IMR-90 (cell line): ENCODE data around the gene MMP10. TPM values are rescaled to one million over a fixed set of nuclear protein-coding genes. Genes with fewer than 3 reads are reported as not detected.

Experiments
- ATAC-seq: fragments of 200-7000 bp; cut with Tn5 transposase; 2 replicates; pipeline ENCODE4 v1.9.1; 2020; ENCODE audit warnings: low read depth, mild to moderate bottlenecking, moderate library complexity
- BruUV-seq: library from RNA; stranded (reverse); fragments of 400-500 nt; replicated peaks from 2 replicates; lab custom pipeline; 2021; lab: Mats Ljungman, UMichigan
- CTCF ChIA-PET: fragments of 300-600 bp; formaldehyde crosslinking; extraction: SDS; loops from one replicate; lab custom pipeline; 2021; ENCODE audit warnings: antibody characterized with exemption; lab: Yijun Ruan, JAX
- POLR2A ChIA-PET: fragments of 300-600 bp; sonication (Branson Sonifier 250); formaldehyde crosslinking; loops from one replicate; lab custom pipeline; 2022; ENCODE audit warnings: antibody characterized with exemption; ENCODE audit not compliant: unreplicated experiment; lab: Charles Lee
- DNase-seq: peaks from one replicate; pipeline ENCODE4 v3.0.0; 2013
- H2AFZ ChIP-seq: replicated peaks from 2 replicates; pipeline ENCODE3; 2013; ENCODE audit warnings: low read length, mild to moderate bottlenecking; ENCODE audit not compliant: poor library complexity
- H2AK5ac ChIP-seq: 2 replicates; pipeline ENCODE4 v1.6.1; 2013; ENCODE audit warnings: low read depth, low read length, inconsistent platforms
- H2AK9ac ChIP-seq: replicated peaks from 2 replicates; pipeline ENCODE3; 2013; ENCODE audit warnings: mild to moderate bottlenecking, low read depth, low read length, moderate library complexity; ENCODE audit not compliant: poor library complexity
- H2BK120ac ChIP-seq: 2 replicates; pipeline ENCODE4 v1.6.1; 2013; ENCODE audit warnings: low read depth, low read length, inconsistent platforms
- H2BK15ac ChIP-seq: 3 replicates; pipeline ENCODE4 v1.6.1; 2013; ENCODE audit warnings: low read depth, low read length, inconsistent platforms
- H2BK20ac ChIP-seq: 2 replicates; pipeline ENCODE4 v1.6.1; 2013; ENCODE audit warnings: low read depth, mild to moderate bottlenecking, inconsistent platforms, low read length, moderate library complexity
- H2BK5ac ChIP-seq: 2 replicates; pipeline ENCODE4 v1.6.1; 2013; ENCODE audit warnings: mild to moderate bottlenecking, low read depth, low read length, inconsistent platforms; ENCODE audit not compliant: poor library complexity, severe bottlenecking
- H3K14ac ChIP-seq: replicated peaks from 2 replicates; pipeline ENCODE4 v1.6.1; 2013; ENCODE audit warnings: low read depth, low read length, inconsistent platforms
- H3K18ac ChIP-seq: 2 replicates; pipeline ENCODE4 v1.6.1; 2013; ENCODE audit warnings: low read depth, low read length, control low read depth
- H3K23ac ChIP-seq: 2 replicates; pipeline ENCODE4 v1.6.1; 2013; ENCODE audit warnings: low read depth, low read length, inconsistent platforms
- H3K27ac ChIP-seq: 2 replicates; pipeline ENCODE4 v1.5.1; 2013; ENCODE audit warnings: mild to moderate bottlenecking, control low read depth, low read length; ENCODE audit not compliant: insufficient read depth
- H3K27me3 ChIP-seq: 2 replicates; pipeline ENCODE4 v1.6.1; 2013; ENCODE audit warnings: low read length; ENCODE audit not compliant: control insufficient read depth, insufficient read depth
- H3K36me3 ChIP-seq: 2 replicates; pipeline ENCODE4 v1.6.1; 2013; ENCODE audit warnings: low read length, mixed read lengths; ENCODE audit not compliant: control insufficient read depth, insufficient read depth
- H3K4ac ChIP-seq: 2 replicates; pipeline ENCODE4 v1.6.1; 2013; ENCODE audit warnings: low read depth, low read length, inconsistent platforms
- H3K4me1 ChIP-seq: 2 replicates; pipeline ENCODE4 v1.6.1; 2013; ENCODE audit warnings: low read length, mixed read lengths; ENCODE audit not compliant: control insufficient read depth, insufficient read depth
- H3K4me2 ChIP-seq: 2 replicates; pipeline ENCODE4 v1.6.1; 2013; ENCODE audit warnings: low read depth, mild to moderate bottlenecking, control low read depth, low read length, moderate library complexity
- H3K4me3 ChIP-seq: 2 replicates; pipeline ENCODE4 v1.5.1; 2013; ENCODE audit warnings: low read depth, mild to moderate bottlenecking, control low read depth, low read length, moderate library complexity; ENCODE audit not compliant: insufficient read depth
- H3K56ac ChIP-seq: 2 replicates; pipeline ENCODE4 v1.6.1; 2013; ENCODE audit warnings: low read length, inconsistent platforms; ENCODE audit not compliant: insufficient read depth; ENCODE audit errors: extremely low read depth
- H3K79me1 ChIP-seq, 2 experiments: 2 replicates each; pipeline ENCODE4 v1.6.1; 2013; ENCODE audit warnings: low read length in 2 of 2, inconsistent platforms in 1 of 2, low read depth in 1 of 2
- H3K9ac ChIP-seq: 2 replicates; pipeline ENCODE4 v1.6.1; 2013; ENCODE audit warnings: low read depth, low read length, control low read depth
- H3K9me1 ChIP-seq: 2 replicates; pipeline ENCODE4 v1.6.1; 2013; ENCODE audit warnings: low read length, inconsistent platforms; ENCODE audit not compliant: insufficient read depth
- H3K9me3 ChIP-seq: 2 replicates; pipeline ENCODE4 v1.6.1; 2013; ENCODE audit warnings: low read length; ENCODE audit not compliant: control insufficient read depth, insufficient read depth
- H4K20me1 ChIP-seq: 2 replicates; pipeline ENCODE4 v1.6.1; 2013; ENCODE audit warnings: low read length, inconsistent platforms; ENCODE audit not compliant: insufficient read depth
- H4K5ac ChIP-seq: 2 replicates; pipeline ENCODE4 v1.6.1; 2013; ENCODE audit warnings: mild to moderate bottlenecking, low read depth, low read length, control low read depth
- H4K8ac ChIP-seq, 2 experiments: 2 replicates each; pipeline ENCODE4 v1.6.1; 2013; ENCODE audit warnings: low read depth in 2 of 2, low read length in 2 of 2, control low read depth in 1 of 2, inconsistent platforms in 1 of 2
- H4K91ac ChIP-seq: 2 replicates; pipeline ENCODE4 v1.6.1; 2013; ENCODE audit warnings: low read depth, low read length, inconsistent platforms; ENCODE audit not compliant: insufficient read depth
- BHLHE40 ChIP-seq: fragments of 150-350 bp; IDR thresholded peaks from 2 replicates; pipeline ENCODE4 v1.6.1; 2016; ENCODE audit warnings: mild to moderate bottlenecking, low read depth, low read length
- CEBPB ChIP-seq: IDR thresholded peaks from 2 replicates; pipeline ENCODE4 v1.6.1; 2012; ENCODE audit warnings: low read depth, low read length, improper control_type of control experiment
- CHD1 ChIP-seq: IDR thresholded peaks from 2 replicates; pipeline ENCODE4 v1.6.1; 2012; ENCODE audit warnings: low read depth, low read length, improper control_type of control experiment
- CTCF ChIP-seq: conservative IDR thresholded peaks from 2 replicates; pipeline ENCODE4 v1.5.1; 2012; ENCODE audit warnings: mild to moderate bottlenecking, low read depth, low read length, improper control_type of control experiment
- FOS ChIP-seq: fragments of 150-350 bp; IDR thresholded peaks from 2 replicates; pipeline ENCODE4 v1.6.1; 2016; ENCODE audit warnings: low read depth, low read length
- MAFK ChIP-seq: IDR thresholded peaks from 2 replicates; pipeline ENCODE4 v1.6.1; 2012; ENCODE audit warnings: low read depth, low read length, improper control_type of control experiment
- MAZ ChIP-seq: IDR thresholded peaks from 2 replicates; pipeline ENCODE4 v1.6.1; 2012; ENCODE audit warnings: low read depth, mild to moderate bottlenecking, low read length, improper control_type of control experiment, moderate library complexity, borderline replicate concordance
- MXI1 ChIP-seq: IDR thresholded peaks from 2 replicates; pipeline ENCODE4 v1.6.1; 2012; ENCODE audit warnings: low read depth, mild to moderate bottlenecking, low read length, moderate library complexity, borderline replicate concordance
- NFE2L2 ChIP-seq: fragments of 150-350 bp; IDR thresholded peaks from 2 replicates; pipeline ENCODE4 v1.6.1; 2016; ENCODE audit warnings: low read depth, mild to moderate bottlenecking, low read length
- POLR2A ChIP-seq: IDR thresholded peaks from 2 replicates; pipeline ENCODE4 v1.6.1; 2012; ENCODE audit warnings: mild to moderate bottlenecking, low read depth, low read length
- RAD21 ChIP-seq: IDR thresholded peaks from 2 replicates; pipeline ENCODE4 v1.6.1; 2012; ENCODE audit warnings: low read length, improper control_type of control experiment
- RCOR1 ChIP-seq: IDR thresholded peaks from 2 replicates; pipeline ENCODE4 v1.6.1; 2012; ENCODE audit warnings: mild to moderate bottlenecking, low read length, improper control_type of control experiment; ENCODE audit not compliant: insufficient replicate concordance
- RFX5 ChIP-seq: IDR thresholded peaks from 2 replicates; pipeline ENCODE4 v1.8.0; 2012; ENCODE audit warnings: low read depth, mild to moderate bottlenecking, low read length, moderate library complexity
- SMC3 ChIP-seq: fragments of 150-350 bp; IDR thresholded peaks from 2 replicates; pipeline ENCODE4 v1.6.1; 2016; ENCODE audit warnings: low read depth, mild to moderate bottlenecking, antibody characterized with exemption, low read length, moderate library complexity
- USF2 ChIP-seq: fragments of 150-350 bp; IDR thresholded peaks from 2 replicates; pipeline ENCODE4 v1.6.1; 2017; ENCODE audit warnings: mild to moderate bottlenecking, antibody characterized with exemption, low read length, low read depth
- WGBS, 2 experiments: methylation state at CpG; one replicate each; pipeline versions ENCODE4 v1.1.5 to v1.1.7; 2013; ENCODE audit warnings: missing lambda C conversion rate in 2 of 2; ENCODE audit not compliant: insufficient read length in 1 of 2; ENCODE audit errors: extremely low coverage in 2 of 2; 5-methylcytosine and 5-hydroxymethylcytosine counted together
- dilution Hi-C: fragments of 300-500 bp; cut with HindIII; formaldehyde crosslinking; loops from one replicate; pipeline ENCODE4 v1.14.3; 2018; ENCODE audit warnings: low sequenced_read_pairs; ENCODE audit not compliant: unreplicated experiment
- in situ Hi-C: fragments of 300-500 bp; cut with MboI; formaldehyde crosslinking; loops from 3 replicates; pipeline ENCODE4 v1.14.3; 2019; ENCODE audit warnings: low sequenced_read_pairs, inconsistent platforms, mixed read lengths
- intact Hi-C: fragments of 100-400 bp; cut with micrococcal nuclease; formaldehyde crosslinking; loops from 2 replicates; pipeline ENCODE4 v1.10.0; 2022
- polyA plus RNA-seq, 3 experiments: library from polyadenylated mRNA; depleted of rRNA; stranded (reverse); fragments of >200 nt; gene quantifications; 2 replicates each; pipeline ENCODE4 v1.2.3, GENCODE V29; 2012; ENCODE audit warnings: low replicate concordance in 1 of 3
- total RNA-seq: library from RNA; depleted of rRNA; stranded (reverse); fragments of >200 nt; gene quantifications from 2 replicates; pipeline ENCODE4 v1.2.3, GENCODE V29; 2012

The MMP10 gene
- total and polyA plus RNA-seq, 2 of the 4 experiments (the other 2 are of a cell fraction), result not detected

- Histone ChIP-seq H3K9ac (no peak overlapping the region), H3K79me1 (no peaks in the 10 kb centered on the region), H3K4me3 (no peak overlapping the region), H2AK5ac (peak overlapping the region; percentile 35; the same call in 1 of the 2 replicates), H2BK5ac (peak overlapping the region; percentile 67), H3K9me3 (no peaks in the 10 kb centered on the region), H3K27me3 (peaks cover under 1% of the 10 kb centered on the region), H2AK9ac (no peak overlapping the region), H4K8ac (no peak overlapping the region), H3K27ac (no peak overlapping the region; the same call in 1 of the 2 replicates), H4K20me1 (no peaks in the 10 kb centered on the region), H2BK15ac (no peak overlapping the region), H3K18ac (no peak overlapping the region), H3K14ac (no peak overlapping the region), H2BK120ac (peak overlapping the region; percentile 63; the same call in 1 of the 2 replicates), H3K4me1 (peaks cover 3% of the 10 kb centered on the region; the same call in 1 of the 2 replicates), H3K4ac (peak overlapping the region; percentile 3; the same call in 1 of the 2 replicates), H2AFZ (no peak overlapping the region), H3K56ac (no peak overlapping the region), H4K5ac (no peak overlapping the region), H3K4me2 (peak overlapping the region; percentile 39; the same call in 1 of the 2 replicates), H3K36me3 (no peaks in the 10 kb centered on the region), H4K91ac (no peak overlapping the region), H2BK20ac (no peak overlapping the region), H3K23ac (no peak overlapping the region), H3K9me1 (no peaks in the 10 kb centered on the region)
- peak; percentile 82 for ATAC-seq
- intact Hi-C loops (no loop called here), in situ Hi-C loops (no loop called here), dilution Hi-C loops (no loop called here)
- DNase-seq, result peak; percentile 98
- ChIA-PET POLR2A (no interaction called here), CTCF (interaction anchor here (0.7 kb wide), 1 partner anchor 480 kb away, joined by 4 read pairs; no protein-coding TSS in a partner anchor)
- no CpG with 5 or more reads among the region's 4 CpGs for WGBS, 2 experiments
- no TSS peak for BruUV-seq
- no peak for TF ChIP-seq USF2
- no peak for TF ChIP-seq POLR2A
- peak; percentile 79 for TF ChIP-seq MAFK
- no peak for TF ChIP-seq RAD21
- TF ChIP-seq RCOR1, result peak; percentile 86
- TF ChIP-seq CHD1, result no peak
- peak; percentile 87 for TF ChIP-seq FOS
- no peak for TF ChIP-seq MAZ
- TF ChIP-seq CTCF, result no peak
- TF ChIP-seq RFX5, result no peak
- no peak for TF ChIP-seq MXI1
- peak; percentile 21; the same call in 1 of the 2 replicates for TF ChIP-seq NFE2L2
- no peak for TF ChIP-seq SMC3
- TF ChIP-seq CEBPB, result peak; percentile 100
- TF ChIP-seq BHLHE40, result peak; percentile 28; the same call in 1 of the 2 replicates
Observed at GRCh38 chr11:102760344-102761035, 19.9 kb downstream of the MMP10 start.
